PC-9 (cell line): ENCODE results near the gene GFOD2.

Experiments used
- EZH2 ChIP-seq: fragments of 200-600 bp; sonication (generic); IDR thresholded peaks from 2 replicates; pipeline ENCODE4 v1.8.0; 2017; ENCODE audit warnings: antibody characterized with exemption, low read depth
- TF ChIP-seq, protein P1 (sequence below): fragments of 200-600 bp; sonication (generic); conservative IDR thresholded peaks from 2 replicates; pipeline ENCODE4 v1.6.1; 2017; ENCODE audit warnings: mixed run types, antibody characterized with exemption, mild to moderate bottlenecking, moderate library complexity

DNA sequence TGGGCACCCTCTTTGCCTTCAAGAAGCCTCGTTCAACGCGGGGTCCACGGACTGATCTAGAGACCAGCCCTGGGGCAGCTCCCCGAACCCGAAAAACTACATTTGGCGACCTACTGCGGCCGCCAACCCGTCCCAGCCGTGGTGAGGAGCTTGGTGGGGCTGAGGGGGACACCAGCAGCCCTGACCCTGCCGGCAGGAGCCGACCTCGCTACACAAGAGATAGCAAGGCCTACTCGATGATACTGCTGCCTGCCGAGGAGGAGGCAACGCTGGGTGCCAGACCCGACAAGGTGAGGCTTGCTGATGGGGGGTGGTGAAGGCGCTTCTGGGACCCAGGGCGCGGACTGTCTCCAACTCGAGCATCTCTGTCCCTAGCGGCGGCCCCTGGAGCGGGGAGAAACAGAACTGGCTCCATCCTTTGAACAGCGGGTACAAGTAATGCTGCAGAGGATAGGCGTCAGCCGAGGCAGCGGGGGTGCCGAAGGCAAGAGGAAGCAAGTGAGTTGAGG is 64.7 kb downstream of the GFOD2 start:
- TF ChIP-seq, protein P1, sequence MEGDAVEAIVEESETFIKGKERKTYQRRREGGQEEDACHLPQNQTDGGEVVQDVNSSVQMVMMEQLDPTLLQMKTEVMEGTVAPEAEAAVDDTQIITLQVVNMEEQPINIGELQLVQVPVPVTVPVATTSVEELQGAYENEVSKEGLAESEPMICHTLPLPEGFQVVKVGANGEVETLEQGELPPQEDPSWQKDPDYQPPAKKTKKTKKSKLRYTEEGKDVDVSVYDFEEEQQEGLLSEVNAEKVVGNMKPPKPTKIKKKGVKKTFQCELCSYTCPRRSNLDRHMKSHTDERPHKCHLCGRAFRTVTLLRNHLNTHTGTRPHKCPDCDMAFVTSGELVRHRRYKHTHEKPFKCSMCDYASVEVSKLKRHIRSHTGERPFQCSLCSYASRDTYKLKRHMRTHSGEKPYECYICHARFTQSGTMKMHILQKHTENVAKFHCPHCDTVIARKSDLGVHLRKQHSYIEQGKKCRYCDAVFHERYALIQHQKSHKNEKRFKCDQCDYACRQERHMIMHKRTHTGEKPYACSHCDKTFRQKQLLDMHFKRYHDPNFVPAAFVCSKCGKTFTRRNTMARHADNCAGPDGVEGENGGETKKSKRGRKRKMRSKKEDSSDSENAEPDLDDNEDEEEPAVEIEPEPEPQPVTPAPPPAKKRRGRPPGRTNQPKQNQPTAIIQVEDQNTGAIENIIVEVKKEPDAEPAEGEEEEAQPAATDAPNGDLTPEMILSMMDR, result no peak
- no peak for TF ChIP-seq EZH2
